Ovary (tissue), 3 donors: ENCODE data around the gene F8.

Source experiments
- EP300 ChIP-seq: sonication (generic); formaldehyde crosslinking; IDR thresholded peaks from one replicate; pipeline ENCODE4 v1.6.1; 2017; ENCODE audit warnings: antibody characterized with exemption
- POLR2A ChIP-seq: fragments of 450-650 bp; IDR thresholded peaks from one replicate; pipeline ENCODE4 v1.6.1; 2017; ENCODE audit warnings: antibody characterized with exemption, mild to moderate bottlenecking, moderate library complexity
- TF ChIP-seq, protein P1 (sequence below), 3 donors: fragments of 450-650 bp in 2 of 3; fragments of 200-600 bp in 1 of 3; IDR thresholded peaks; one replicate each; pipeline versions ENCODE4 v1.5.1 to v1.8.0; 2016 to 2022; ENCODE audit warnings: antibody characterized with exemption in 3 of 3, mild to moderate bottlenecking in 1 of 3
- donor health status: DM: no; HTN: no; CAD: no.

DNA sequence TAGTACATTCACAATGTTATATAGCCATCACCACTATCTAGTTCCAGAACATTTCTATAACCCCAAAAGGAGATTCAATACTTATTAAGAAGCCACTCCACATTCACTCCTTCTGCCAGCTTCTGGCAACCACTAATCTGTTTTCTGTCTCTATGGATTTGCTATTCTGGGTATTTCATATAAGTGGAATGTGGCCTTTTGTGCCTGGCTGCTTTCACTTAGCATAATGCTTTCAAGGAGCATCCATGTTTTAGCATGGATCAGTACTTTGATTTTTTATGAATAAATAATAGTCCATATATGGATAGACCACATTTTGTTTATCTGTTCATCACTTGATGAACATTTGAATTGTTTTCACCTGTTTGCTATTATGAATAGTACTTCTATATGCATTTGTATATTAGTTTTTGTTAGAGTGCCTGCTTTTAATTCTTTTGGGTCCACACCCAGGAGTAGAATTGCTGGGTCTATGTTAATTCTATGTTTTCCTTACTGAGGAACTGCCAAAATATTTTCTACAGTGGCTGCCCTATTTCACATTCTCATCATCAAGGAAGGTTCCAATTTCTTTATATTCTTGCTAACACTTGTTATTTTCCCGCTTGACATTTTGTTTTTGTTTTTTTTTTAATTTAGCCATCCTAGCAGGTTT lies 171.4 kb downstream of the F8 start:
- TF ChIP-seq, protein P1, sequence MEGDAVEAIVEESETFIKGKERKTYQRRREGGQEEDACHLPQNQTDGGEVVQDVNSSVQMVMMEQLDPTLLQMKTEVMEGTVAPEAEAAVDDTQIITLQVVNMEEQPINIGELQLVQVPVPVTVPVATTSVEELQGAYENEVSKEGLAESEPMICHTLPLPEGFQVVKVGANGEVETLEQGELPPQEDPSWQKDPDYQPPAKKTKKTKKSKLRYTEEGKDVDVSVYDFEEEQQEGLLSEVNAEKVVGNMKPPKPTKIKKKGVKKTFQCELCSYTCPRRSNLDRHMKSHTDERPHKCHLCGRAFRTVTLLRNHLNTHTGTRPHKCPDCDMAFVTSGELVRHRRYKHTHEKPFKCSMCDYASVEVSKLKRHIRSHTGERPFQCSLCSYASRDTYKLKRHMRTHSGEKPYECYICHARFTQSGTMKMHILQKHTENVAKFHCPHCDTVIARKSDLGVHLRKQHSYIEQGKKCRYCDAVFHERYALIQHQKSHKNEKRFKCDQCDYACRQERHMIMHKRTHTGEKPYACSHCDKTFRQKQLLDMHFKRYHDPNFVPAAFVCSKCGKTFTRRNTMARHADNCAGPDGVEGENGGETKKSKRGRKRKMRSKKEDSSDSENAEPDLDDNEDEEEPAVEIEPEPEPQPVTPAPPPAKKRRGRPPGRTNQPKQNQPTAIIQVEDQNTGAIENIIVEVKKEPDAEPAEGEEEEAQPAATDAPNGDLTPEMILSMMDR (IDR thresholded peaks at IDR 0.05) = no peak
- TF ChIP-seq POLR2A (no peak), EP300 (no peak)
